GM18909 (cell line): ENCODE measurements around the gene CRYZL1.
"Not testable (repeated sequence)": the region's sequence is repeated elsewhere in the genome, so short reads cannot be mapped to it uniquely, and the experiment has no call there.

Experiments
- ATAC-seq: cut with Tn5 transposase; IDR thresholded peaks from one replicate; pipeline ENCODE4 v1.9.1; 2021; ENCODE audit warnings: mild to moderate bottlenecking; ENCODE audit not compliant: unreplicated experiment, poor library complexity

Gene CRYZL1

GRCh38 chr21:33640697-33641351 lies 717 bp downstream of the CRYZL1 start:
- ATAC-seq: no peak

DNA sequence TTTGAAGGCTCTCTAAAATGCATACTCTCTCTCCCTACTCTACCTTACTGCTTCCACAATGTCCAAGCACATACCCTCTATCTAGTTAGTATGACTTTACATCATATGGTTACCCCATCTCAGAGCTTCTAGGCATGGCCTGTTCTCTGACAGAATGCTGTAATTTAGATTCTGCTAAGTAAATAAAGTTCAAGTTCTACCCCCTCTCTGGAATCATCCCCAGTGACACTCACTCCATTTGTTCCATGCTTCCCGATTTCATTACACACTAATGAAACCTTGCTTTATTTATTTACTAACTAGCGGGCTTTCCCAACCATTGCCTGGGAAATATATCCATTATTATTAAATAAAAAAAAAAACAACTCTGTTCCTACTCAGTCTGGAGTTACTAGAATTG lies 7.3 kb downstream of the CRYZL1 start:
- ATAC-seq: no peak

- not testable (repeated sequence) for ATAC-seq
Observed at GRCh38 chr21:33626151-33626550, 15.4 kb downstream of the CRYZL1 start.

- no peak for ATAC-seq
Observed at GRCh38 chr21:33622253-33622652, 19.3 kb downstream of the CRYZL1 start.

- ATAC-seq: no peak
Observed at GRCh38 chr21:33619726-33620125, 21.8 kb downstream of the CRYZL1 start.

DNA sequence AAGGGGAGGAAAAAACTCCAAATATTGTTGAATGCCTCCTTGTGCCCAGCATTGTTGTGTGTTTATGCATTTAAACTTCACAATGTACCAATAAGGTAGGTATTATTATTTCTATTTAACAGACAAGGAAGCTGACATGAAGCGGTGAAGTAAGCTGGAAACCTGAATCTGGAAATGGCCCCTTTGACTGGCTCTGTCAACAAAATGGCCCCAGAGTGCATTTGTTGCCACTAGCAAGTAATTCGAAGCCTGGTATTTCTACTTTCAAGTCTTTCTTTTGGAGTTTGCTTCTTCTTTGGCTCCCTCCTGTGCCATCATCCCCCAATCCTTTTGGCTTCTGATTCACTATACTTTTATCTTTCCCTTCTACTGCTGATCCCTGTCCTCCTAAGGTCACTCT lies 23.1 kb downstream of the CRYZL1 start:
- ATAC-seq: no peak

DNA sequence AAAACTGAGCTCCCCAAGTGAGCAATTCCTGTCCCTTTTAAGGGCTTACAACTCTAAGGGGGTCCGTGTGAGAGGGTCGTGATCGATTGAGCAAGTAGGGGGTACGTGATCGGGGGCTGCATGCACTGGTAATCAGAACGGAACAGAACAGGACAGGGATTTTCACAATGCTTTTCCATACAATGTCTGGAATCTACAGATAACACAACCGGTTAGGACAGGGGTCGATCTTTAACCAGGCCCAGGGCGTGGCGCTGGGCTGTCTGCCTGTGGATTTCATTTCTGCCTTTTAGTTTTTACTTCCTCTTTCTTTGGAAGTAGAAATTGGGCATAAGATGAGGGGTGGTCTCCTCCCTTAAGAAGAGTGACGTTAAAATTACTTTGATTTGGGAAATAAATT lies 24.0 kb downstream of the CRYZL1 start:
- ATAC-seq: not testable (repeated sequence)

- ATAC-seq: no peak
Observed at GRCh38 chr21:33611006-33611744, 30.4 kb downstream of the CRYZL1 start.

DNA sequence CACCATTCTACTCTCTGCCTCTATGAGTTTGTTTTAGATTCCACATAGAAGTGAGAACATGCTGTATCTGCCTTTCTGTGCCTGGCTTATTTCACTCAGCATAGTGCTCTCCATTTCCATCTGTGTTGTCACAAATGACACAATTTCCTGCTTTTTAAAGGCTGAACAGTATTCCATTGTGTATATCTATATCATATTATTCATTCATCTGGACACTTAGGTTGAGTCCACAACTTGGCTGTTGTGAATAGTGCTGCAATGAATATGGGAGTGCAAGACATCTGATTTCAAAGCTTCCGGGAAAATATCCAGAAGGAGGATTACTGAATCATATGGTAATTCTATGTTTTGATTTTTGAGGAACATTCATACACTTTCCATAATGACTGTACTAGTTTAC lies 33.0 kb downstream of the CRYZL1 start:
- ATAC-seq: no peak

GRCh38 chr21:33598051-33598450 lies 43.5 kb downstream of the CRYZL1 start:
- no peak for ATAC-seq

GRCh38 chr21:33588485-33589335 lies 52.8 kb downstream of the CRYZL1 start, which contains the start of gene DONSON:
DONSON (minus strand) TSS chr21:33588684; CDS start chr21:33588641, 43 bp downstream.
- ATAC-seq: peak; percentile 92

GRCh38 chr21:33587792-33588484 lies 53.6 kb downstream of the CRYZL1 start:
- ATAC-seq: peak; percentile 45

GRCh38 chr21:33586927-33587326 lies 54.6 kb downstream of the CRYZL1 start:
- ATAC-seq: no peak

DNA sequence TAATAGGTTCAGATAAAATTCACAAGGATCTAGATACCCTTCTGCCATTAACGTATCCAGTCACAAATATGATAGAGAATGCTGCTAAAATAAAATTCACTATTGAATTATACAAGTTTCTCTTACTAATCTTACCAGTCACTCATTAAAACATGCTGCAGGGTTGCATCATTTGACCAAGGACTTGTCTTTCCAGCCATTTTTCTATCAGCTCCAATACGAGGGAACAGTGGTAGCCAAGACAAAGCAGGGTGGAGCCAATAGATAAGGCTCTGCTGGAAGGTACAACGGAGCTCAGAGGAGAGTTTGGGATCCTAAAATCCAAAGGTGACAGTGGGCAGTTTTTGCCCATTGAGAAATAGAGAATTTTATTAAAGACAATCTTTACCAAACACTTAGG lies 57.1 kb downstream of the CRYZL1 start:
- no peak for ATAC-seq

GRCh38 chr21:33578959-33579542 lies 62.5 kb downstream of the CRYZL1 start:
- ATAC-seq: no peak

GRCh38 chr21:33578214-33578613 lies 63.3 kb downstream of the CRYZL1 start:
- ATAC-seq: no peak

GRCh38 chr21:33576741-33577141 lies 64.8 kb downstream of the CRYZL1 start:
- ATAC-seq: not testable (repeated sequence)

DNA sequence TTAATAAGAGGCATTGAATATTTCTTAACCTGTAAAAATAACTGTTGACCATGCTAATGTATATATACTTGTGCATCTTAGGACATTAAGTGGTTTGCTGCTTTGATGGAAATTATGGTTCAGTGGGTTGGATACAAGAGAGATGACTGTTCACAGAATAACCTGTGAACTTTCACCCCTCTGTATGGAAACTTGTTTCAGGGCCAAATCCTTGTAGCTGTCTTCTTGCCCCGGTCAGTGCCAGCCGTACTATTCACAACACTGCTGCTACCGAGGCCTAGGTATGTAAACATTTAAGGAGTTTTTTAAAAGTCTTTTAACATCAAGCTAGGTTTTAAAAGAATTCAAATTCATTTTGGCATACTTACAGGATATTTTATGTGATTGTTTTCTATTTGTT lies 69.2 kb downstream of the CRYZL1 start:
- no peak for ATAC-seq

GRCh38 chr21:33569991-33570390 lies 71.5 kb downstream of the CRYZL1 start:
- no peak for ATAC-seq

DNA sequence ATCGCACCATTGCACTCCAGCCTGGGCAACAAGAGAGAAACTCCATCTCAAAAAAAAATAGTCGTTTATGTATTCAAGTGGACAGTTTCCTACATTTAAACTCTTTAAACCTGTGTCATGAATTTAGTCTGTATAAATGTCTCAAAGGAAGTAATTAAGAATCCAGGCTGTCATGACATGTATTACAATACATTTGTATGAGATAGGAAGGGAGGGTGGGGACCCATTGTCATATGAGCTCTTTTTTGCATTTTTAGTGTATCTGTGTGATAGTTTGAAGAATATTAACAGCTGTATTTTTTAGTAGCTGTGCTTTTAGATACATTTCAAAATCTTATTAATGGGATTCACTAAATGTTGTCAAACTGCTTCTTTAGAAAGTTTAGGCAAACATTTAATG lies 73.1 kb downstream of the CRYZL1 start:
- ATAC-seq: no peak
